ENCODE measurements around the gene NOC2L.

Gene NOC2L

GRCh38 chr1:929712-930632, 29.1 kb downstream of the NOC2L start:
- DNase-seq (ENCODE audit: low spot score): no peak

GRCh38 chr1:928825-929661, 30.0 kb downstream of the NOC2L start:
- no peak for DNase-seq (ENCODE audit: low spot score)

GRCh38 chr1:927748-928147, 31.3 kb downstream of the NOC2L start:
- DNase-seq (ENCODE audit: low spot score): no peak

GRCh38 chr1:927234-927633, 31.8 kb downstream of the NOC2L start:
- DNase-seq (ENCODE audit: low spot score): no peak

- no peak for DNase-seq (ENCODE audit: low spot score)
Measured at GRCh38 chr1:925561-926421, 33.3 kb downstream of the NOC2L start.

GRCh38 chr1:924656-925560, 34.1 kb downstream of the NOC2L start:
- no peak for DNase-seq (ENCODE audit: low spot score)

GRCh38 chr1:923991-924655, 34.9 kb downstream of the NOC2L start:
- no peak for DNase-seq (ENCODE audit: low spot score)

- no peak for DNase-seq (ENCODE audit: low spot score)
Measured at GRCh38 chr1:923131-923990, 35.7 kb downstream of the NOC2L start, which contains the start of gene SAMD11. SAMD11 (plus strand) TSS chr1:923923; CDS start chr1:924432, 509 bp downstream.

GRCh38 chr1:921011-921837, 37.8 kb downstream of the NOC2L start:
- DNase-seq (ENCODE audit: low spot score): no peak

GRCh38 chr1:920521-920920, 38.5 kb downstream of the NOC2L start:
- DNase-seq (ENCODE audit: low spot score): no peak

- DNase-seq (ENCODE audit: low spot score): no peak
Measured at GRCh38 chr1:920010-920409, 39.0 kb downstream of the NOC2L start.

GRCh38 chr1:919271-919872, 39.7 kb downstream of the NOC2L start:
- no peak for DNase-seq (ENCODE audit: low spot score)

GRCh38 chr1:918843-919242, 40.2 kb downstream of the NOC2L start:
- no peak for DNase-seq (ENCODE audit: low spot score)

GRCh38 chr1:918353-918752, 40.7 kb downstream of the NOC2L start:
- DNase-seq (ENCODE audit: low spot score): no peak

GRCh38 chr1:917466-918091, 41.5 kb downstream of the NOC2L start:
- DNase-seq (ENCODE audit: low spot score): no peak

- DNase-seq (ENCODE audit: low spot score): no peak
Measured at GRCh38 chr1:917076-917459, 42.0 kb downstream of the NOC2L start.
